Nephron progenitor cell (in vitro differentiated cells): ENCODE results near the gene POLA1.

ENCODE experiments used
- DNase-seq: peaks from one replicate; pipeline ENCODE4 v3.0.0; 2021
- H3K27ac Mint-ChIP-seq: 2 replicates; pipeline ENCODE4 v1.8.0; 2021; ENCODE audit warnings: mild to moderate bottlenecking, moderate library complexity, mixed read lengths
- H3K27me3 Mint-ChIP-seq: 2 replicates; pipeline ENCODE4 v1.8.0; 2021; ENCODE audit warnings: mild to moderate bottlenecking, low read depth, mixed read lengths; ENCODE audit not compliant: poor library complexity
- H3K36me3 Mint-ChIP-seq: 2 replicates; pipeline ENCODE4 v1.8.0; 2021; ENCODE audit warnings: low read depth, mixed read lengths
- H3K4me1 Mint-ChIP-seq: 2 replicates; pipeline ENCODE4 v1.8.0; 2021; ENCODE audit warnings: mixed read lengths
- H3K4me3 Mint-ChIP-seq: 2 replicates; pipeline ENCODE4 v1.8.0; 2021; ENCODE audit warnings: mild to moderate bottlenecking, moderate library complexity, mixed read lengths
- H3K9me3 Mint-ChIP-seq: 2 replicates; pipeline ENCODE4 v1.8.0; 2021; ENCODE audit warnings: mild to moderate bottlenecking, moderate library complexity, mixed read lengths
- CTCF ChIP-seq: fragments of 200-600 bp; sonication (generic); IDR thresholded peaks from 2 replicates; pipeline ENCODE4 v1.5.0; 2021; ENCODE audit warnings: antibody characterized with exemption

POLA1 gene

GRCh38 chrX:24659646-24660045 lies 34.1 kb upstream of the POLA1 start:
- TF ChIP-seq CTCF: no peak
- H3K27ac Mint-ChIP-seq: no peak overlapping the region
- H3K9me3 Mint-ChIP-seq: no peaks in the 10 kb centered on the region
- H3K4me1 Mint-ChIP-seq: peaks cover 5% of the 10 kb centered on the region
- no peaks in the 10 kb centered on the region for H3K27me3 Mint-ChIP-seq
- no peak overlapping the region for H3K4me3 Mint-ChIP-seq
- H3K36me3 Mint-ChIP-seq: no peaks in the 10 kb centered on the region
- DNase-seq: no peak

- H3K27me3 Mint-ChIP-seq: no peaks in the 10 kb centered on the region
- no peak overlapping the region for H3K4me3 Mint-ChIP-seq
- H3K9me3 Mint-ChIP-seq: no peaks in the 10 kb centered on the region
- no peak overlapping the region for H3K27ac Mint-ChIP-seq
- DNase-seq: no peak
- H3K36me3 Mint-ChIP-seq: no peaks in the 10 kb centered on the region
- TF ChIP-seq CTCF: no peak
- H3K4me1 Mint-ChIP-seq: peaks cover 5% of the 10 kb centered on the region
Observed at GRCh38 chrX:24661292-24661691, 32.4 kb upstream of the POLA1 start.

- Mint-ChIP-seq H3K27me3 (no peaks in the 10 kb centered on the region), H3K36me3 (no peaks in the 10 kb centered on the region), H3K9me3 (no peaks in the 10 kb centered on the region), H3K27ac (no peak overlapping the region), H3K4me1 (peaks cover 5% of the 10 kb centered on the region), H3K4me3 (no peak overlapping the region)
- no peak for DNase-seq
- TF ChIP-seq CTCF: no peak
Observed at GRCh38 chrX:24662352-24662751, 31.4 kb upstream of the POLA1 start.

GRCh38 chrX:24668111-24668510 lies 25.6 kb upstream of the POLA1 start:
- no peaks in the 10 kb centered on the region for H3K9me3 Mint-ChIP-seq
- DNase-seq: no peak

GRCh38 chrX:24672701-24673190 lies 21.0 kb upstream of the POLA1 start:
- no peaks in the 10 kb centered on the region for H3K9me3 Mint-ChIP-seq
- no peak overlapping the region for H3K27ac Mint-ChIP-seq
- H3K27me3 Mint-ChIP-seq: peaks cover 5% of the 10 kb centered on the region
- no peak for TF ChIP-seq CTCF
- peaks cover 5% of the 10 kb centered on the region for H3K4me1 Mint-ChIP-seq
- no peaks in the 10 kb centered on the region for H3K36me3 Mint-ChIP-seq
- no peak overlapping the region for H3K4me3 Mint-ChIP-seq
- no peak for DNase-seq

More at GRCh38 chrX:24668111-24668510, 25.6 kb upstream of the POLA1 start:
- Mint-ChIP-seq H3K27ac (peak overlapping the region; percentile 1), H3K4me3 (no peak overlapping the region), H3K4me1 (peaks cover 5% of the 10 kb centered on the region), H3K27me3 (no peaks in the 10 kb centered on the region), H3K36me3 (no peaks in the 10 kb centered on the region)
- no peak for TF ChIP-seq CTCF

- H3K27ac Mint-ChIP-seq: no peak overlapping the region
- peaks cover 5% of the 10 kb centered on the region for H3K27me3 Mint-ChIP-seq
- no peak overlapping the region for H3K4me3 Mint-ChIP-seq
- H3K36me3 Mint-ChIP-seq: no peaks in the 10 kb centered on the region
- no peak for TF ChIP-seq CTCF
- H3K9me3 Mint-ChIP-seq: no peaks in the 10 kb centered on the region
- DNase-seq: no peak
- H3K4me1 Mint-ChIP-seq: no peaks in the 10 kb centered on the region
Observed at GRCh38 chrX:24673424-24673823, 20.3 kb upstream of the POLA1 start.
